NCI-H524 treated with DMSO at 0.1 percent for 48 hours (cell line): ENCODE results near the gene AUTS2.
"Not testable (repeated sequence)": the region's sequence is repeated elsewhere in the genome, so short reads cannot be mapped to it uniquely, and the experiment has no call there.

Experiments
- DNase-seq: peaks from one replicate; lab custom pipeline; 2025; lab: John Stamatoyannopoulos, UW

Gene AUTS2

DNA sequence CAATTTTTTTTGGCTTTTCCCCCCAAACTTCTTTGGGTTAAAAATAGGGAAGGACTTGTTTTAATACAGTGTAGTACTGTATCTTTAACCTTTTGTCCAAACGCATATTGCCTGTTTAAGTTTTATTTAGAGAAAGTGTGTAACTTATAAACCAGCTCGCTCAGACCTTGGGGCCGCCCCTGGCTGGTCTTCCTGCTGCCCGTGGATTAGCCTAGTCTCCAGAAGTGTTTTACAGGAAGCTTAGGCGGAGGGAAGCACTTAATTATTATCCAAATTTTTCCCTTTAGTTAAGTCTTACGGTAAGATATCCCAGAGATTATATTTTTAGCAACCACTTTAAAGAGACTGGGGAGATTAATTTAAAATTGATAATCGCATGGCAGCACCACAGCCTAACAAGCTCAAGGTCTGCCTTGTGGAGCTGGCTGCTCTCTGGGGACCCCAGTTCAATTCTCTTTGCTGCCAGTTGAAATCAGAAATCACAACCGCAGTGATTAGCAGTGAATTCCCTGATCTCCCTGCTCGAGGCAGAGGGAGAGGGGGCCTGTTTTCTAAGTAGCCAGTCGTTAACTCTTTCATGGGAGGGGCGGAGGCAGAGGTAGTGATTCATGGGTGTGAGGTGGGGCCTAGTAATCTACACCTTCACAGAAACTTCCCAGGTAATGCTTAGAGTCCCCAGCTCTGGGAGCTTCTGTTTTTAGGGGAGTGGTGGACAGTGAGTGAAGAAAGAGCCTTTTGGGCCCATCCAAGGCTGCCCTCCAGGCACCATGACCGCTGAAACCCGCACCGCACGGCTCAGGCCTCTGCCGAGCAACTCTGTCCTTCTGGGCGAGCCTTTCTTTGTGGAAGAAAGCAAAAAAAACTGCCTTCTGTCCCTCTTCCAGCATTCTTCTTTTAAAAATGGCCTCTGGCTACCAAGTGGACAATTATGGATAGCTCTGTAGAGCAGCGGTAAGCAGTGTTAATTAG lies 984.9 kb downstream of the AUTS2 start:
- DNase-seq, result peak; percentile 58

DNA sequence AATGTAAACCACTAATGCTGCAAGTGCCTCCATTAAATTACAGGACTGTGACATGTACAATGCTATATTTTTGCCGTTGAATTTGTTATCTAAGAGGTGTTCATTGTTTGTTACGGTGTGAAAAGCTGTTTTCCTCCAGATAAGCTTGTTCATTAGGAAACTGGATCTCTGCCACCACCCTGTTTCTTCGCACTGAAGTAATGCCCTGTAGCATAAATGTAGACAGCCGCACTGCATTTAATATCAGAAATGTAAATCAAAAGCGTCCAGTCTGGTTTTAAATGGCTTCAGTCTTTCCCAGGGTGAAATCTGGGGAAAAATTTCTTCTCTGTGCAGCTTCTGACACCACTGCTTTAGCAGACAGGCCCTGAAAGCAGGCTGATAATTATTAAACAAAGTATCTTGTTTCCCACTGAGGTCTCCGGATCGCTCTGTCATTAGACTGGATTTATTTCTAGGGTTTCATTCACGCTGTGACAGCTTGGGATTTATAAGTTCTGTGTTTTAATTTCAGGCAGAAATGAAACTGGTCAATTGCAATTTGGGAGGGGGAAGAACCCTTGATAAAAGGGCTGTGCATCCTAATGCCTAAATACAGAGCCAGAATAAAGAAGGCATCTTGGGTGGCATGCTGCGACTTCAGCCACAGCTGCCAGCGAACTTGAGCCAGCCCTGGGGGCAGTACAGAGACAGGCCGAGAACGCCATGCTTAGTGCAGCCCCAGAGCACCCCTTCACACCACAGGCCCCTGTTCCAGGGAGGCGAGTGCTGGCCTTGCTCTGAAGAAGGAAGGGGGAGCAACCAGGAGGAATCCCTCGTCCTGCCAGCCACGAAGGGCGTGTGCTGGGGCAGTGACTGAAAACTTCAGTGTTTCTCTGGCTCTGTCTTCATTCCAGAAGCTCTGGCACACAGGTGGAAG lies 985.9 kb downstream of the AUTS2 start:
- peak; percentile 88 for DNase-seq

DNA sequence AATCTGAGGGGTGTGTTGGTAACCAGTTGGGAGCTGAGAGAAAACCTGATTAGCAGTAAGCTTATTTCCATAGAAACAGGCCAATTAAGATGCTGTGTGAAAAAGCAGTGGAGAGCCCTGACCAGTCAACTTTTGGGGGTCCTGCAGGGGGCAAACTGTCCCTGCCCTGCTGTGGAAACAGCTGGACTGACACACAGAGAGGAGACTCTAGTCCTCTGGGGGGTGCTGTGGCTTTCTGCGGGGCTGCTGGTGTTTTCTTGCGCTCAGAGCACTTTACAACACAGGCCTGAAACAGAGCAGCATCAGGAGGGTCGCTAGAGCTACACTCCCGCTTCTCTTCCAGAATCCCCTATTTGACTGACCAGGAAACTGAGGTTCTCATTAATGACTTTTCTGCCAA lies 986.8 kb downstream of the AUTS2 start:
- no peak for DNase-seq

DNA sequence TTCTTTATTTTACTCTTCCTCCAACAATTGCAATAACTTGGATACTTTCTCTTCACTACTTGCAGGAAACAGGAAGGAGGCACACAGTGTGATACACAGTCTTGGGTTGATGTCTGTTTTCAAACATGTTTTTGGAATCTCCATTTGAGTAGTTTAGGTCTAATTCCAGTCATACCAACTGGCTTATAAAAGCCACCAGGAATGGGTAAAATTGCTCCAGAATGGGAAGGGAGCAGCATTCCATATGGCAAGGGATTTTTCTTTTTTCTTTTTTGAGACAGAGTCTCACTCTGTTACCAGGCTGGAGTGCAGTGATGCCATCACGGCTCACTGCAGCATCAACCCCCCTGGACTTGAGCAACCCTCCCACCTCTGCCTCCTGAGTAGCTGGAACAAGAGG lies 988.5 kb downstream of the AUTS2 start:
- DNase-seq, result no peak

DNA sequence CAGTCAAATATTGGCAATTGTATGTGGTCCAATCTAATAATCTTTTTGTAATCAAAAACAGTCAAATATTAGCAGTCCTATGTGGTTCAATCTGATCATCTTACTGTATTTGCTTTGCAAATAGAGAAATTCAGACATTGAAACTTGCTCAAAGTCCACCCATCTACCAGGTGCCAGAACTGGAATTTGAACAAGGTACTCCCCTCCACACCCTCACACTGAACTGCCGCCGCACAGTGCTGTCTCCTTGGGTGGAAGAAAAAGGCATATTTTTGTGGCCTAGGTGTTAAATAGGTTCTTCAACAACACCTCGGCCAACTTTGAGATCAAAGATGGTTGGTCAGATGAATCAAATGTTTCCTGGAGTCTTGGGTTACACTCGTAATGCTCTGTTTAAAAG lies 989.5 kb downstream of the AUTS2 start:
- DNase-seq, result no peak

DNA sequence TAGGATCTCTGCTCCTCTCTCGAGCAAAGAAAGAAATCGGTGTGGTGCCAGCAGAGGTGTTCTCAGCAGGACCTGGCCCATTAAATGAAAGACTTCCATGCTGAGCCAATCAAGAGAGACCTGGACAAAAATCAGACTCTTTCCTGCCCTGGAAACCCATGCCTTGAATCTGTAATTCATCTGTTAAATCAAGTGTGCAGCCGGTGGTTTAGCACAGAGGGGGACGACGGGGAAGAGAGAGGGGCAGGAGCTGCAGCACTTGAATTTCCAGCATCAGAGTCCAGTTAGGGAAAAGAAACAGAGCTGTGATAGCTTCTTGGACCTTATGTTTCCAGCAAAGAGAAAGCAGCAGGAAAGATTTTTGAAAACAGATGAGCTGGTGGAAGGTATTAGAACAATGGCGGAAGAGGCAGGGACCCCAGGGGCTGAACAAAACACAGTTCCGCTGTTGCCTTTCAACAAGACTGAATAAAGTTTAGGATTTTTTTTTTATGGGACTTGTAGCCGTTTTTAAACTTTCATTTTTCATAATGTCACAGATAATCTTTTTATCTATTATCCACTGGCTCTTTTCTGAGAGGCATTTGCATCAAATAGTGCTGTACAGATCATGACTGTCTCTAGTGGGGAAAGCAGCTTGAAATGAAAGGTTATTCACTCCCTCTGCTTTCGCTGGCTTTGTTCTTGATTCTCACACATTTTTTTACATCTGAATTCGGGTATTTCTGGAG lies 990.1 kb downstream of the AUTS2 start:
- no peak for DNase-seq

DNA sequence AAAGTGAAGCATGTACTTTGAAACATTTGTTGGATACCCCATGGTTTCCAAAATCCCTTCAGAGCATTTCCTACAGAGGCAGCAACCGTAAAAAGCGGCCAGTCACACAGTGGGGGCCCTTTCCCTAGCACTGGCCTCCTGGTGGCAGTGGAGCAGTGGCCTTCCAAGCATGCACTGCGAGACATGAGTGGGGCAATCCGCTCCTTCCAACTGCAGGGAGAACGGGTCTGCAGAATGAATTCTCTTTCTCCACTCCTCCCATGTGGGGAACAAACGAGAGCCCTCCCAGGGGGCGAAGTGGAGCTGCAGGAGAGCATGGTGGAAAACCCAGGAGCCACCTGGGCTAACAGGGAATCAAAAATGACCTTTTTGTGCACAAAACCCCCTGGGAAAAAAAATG lies 990.7 kb downstream of the AUTS2 start:
- DNase-seq, result no peak

DNA sequence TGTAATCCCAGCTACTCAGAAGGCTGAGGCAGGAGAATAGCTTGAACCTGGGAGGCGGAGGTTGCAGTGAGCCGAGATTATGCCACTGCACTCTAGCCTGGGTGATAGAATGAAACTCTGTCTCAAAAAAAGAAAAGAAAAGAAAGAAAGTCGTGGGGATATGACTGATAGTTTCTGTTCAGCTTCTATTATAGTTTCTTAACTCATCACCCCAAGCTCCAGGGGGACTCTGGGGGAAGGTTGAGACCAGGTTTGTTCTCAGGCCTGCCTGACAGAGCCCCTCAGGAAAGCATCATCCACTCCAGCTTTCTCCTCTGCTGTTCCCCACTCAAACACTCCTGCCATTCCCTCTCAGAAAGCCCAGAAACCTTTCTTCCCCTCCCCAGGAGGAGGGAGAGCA lies 991.3 kb downstream of the AUTS2 start:
- DNase-seq, result no peak

DNA sequence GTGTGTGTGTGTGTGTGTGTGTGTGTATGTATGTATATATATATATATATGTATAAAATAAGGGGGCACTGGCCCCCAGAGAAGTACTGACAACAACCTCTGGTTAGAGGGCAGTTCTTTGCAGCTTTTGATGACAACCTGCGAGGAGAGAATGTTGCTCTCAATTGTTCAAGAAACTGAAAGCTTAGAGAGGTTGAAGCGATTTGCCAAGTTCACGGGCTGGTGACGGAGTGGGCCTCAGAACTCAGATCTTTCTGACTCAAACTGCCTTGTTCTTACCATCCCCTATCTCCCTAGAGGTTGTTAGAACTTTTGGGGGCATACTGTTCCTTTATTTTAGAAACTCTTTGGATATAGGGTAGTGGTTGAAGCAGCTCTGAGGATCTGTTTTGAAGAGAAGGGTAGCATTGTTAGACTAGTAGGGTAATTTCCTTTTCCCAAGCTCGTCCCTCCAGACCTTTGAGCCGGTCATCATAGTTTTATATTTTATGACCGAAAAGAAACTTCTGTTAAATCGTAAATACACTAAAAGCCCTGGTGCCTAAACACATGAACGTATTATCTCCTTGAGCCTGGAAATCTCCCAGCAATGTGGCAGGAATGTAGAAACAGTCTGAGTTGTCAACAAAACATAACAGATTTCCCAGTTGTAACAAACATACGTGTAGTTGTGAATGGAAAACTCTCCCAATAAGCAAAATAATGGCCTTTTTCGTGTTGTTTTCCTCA lies 992.0 kb downstream of the AUTS2 start:
- no peak for DNase-seq

DNA sequence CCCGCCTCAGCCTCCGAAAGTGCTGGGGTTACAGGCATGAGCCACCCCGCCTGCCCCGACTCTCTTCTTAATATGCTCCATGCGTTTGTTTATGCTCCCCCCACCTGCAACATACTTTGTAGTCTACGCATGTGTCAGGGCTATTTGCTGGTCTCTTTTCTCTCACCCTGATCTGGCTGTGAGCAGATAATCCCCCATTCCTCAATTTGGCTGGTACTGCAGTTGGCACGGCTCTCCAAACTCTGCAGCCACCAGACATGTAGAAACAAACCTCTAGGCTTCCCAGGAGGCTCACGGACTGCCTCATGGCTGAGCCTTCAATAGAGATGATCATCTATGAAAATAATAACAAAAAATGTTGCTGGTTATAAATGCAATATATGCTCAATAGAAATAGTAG lies 993.4 kb downstream of the AUTS2 start:
- no peak for DNase-seq

DNA sequence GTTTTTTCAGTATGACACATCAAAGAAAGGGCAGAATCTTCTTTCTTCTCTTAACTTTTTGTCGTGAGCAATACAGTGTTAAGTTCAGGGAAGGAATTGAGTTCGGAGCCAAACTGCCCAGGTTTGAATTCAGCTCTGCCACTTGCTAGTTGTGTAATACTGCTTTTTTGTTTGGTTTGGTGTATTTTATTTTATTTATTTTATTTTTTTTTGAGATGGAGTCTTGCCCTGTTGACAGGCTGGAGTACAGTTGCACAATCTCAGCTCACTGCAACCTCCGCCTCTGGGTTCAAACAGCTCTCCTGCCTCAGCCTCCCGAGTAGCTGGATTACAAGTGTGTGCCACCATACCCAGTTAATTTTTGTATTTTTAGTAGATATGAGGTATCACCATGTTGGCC lies 993.9 kb downstream of the AUTS2 start:
- no peak for DNase-seq

DNA sequence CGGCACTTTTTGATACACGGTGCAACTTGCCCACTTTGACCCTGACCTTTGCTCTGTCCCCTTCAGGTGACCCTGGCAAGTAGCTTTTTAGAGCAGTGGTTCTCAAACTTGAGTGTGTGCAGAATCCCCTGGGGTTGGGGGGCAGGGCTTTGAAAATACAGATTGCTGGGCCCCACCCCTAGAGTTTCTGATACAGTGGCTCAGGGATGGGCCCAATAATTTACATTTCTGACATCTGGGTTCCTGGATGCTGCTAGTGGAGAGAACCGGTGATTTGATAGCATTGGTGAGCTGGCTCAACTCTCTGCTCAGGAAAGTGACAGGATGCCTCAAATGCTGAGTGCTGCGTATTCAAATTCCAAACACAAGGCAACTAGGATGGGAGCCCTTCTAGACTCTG lies 995.9 kb downstream of the AUTS2 start:
- no peak for DNase-seq

DNA sequence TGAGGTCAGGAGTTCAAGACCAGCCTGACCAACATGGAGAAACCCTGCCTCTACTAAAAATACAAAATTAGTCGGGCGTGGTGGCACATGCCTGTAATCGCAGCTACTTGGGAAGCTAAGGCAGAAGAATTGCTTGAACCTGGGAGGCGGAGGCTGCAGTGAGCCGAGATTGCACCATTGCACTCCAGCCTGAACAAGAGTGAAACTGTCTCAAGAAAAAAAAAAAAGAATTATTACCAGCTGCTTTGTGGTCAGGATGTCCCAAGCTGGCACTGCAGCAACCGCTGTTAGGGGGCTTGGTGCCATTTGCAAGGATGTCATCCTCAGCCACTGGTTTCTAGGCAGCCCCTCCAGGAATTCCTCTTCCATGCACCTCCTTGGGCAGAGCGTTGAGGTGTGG lies 996.6 kb downstream of the AUTS2 start:
- DNase-seq, result not testable (repeated sequence)

DNA sequence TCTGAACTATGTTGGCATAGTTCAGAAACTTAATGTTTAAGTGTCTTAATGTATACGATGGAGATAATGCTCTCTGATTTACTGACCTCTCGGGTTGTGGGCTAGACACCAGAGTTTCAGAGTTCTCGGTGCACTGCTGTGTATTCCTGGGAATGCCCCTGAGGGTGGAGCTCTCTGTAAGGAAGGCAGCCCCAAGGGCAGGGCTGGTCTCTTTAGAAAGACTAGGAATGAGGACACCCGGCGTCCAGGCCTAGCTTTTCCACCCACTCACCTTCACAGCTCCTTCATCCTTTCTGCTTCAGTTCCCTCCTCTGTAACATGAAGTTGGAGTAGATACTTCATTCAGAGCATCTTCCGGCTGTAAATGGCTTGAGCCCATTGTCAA lies 997.1 kb downstream of the AUTS2 start:
- DNase-seq, result no peak

DNA sequence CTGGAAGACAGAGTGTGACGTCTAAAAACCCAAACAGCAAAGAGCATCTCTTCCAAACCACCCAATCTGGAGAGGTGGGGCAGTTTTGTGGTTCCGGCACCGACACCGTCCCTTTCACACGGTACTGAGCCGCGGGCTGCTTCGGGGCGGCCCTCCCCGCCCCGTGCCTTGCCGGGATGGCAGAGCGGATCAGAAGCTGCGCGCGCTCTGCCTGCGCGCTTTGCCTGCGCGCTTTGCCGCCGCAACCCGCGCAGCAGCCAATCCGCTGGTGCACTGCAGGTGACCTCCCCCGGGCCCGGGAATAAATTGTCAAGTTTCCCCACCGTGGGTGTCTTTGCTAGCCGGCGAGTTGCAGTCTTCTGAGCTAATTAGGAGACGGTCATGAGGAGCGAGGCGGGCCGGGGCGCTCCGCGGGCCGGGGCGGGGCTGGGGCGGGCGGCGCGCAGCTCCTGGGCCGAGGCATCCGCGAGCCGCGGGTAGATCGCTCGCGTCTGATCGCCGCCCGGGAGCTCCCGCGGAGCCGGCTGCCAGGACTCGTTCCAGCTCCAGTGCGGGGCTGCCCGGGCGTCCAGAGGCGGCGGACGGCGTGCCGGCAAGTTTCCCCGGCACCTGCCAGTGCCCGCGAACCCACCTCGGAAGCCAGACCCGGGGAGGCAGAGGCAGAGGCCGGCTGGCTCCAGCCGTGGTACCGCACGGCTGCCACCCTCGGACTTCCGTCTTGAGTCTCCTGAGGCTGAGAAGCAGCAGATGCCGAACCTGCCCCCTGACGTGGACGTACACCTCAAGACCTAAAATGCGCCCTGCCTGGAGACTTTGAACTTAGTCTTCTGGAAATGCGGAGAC lies 997.7 kb downstream of the AUTS2 start:
- no peak for DNase-seq

DNA sequence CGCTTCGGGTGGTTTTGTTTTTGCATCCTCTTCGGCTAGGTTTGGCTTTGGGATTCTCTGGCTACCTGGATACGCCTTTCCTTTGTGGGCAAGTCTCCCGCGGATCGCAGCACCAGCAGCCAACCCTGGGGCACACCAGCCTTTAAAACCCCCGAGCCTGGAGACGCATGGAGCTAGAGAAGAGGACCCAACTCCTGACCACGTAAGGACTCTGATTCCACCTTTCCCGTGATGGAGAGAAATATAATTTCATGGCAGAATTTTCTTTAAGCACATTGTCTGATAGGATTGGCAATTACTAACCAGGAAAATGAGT lies 998.3 kb downstream of the AUTS2 start:
- DNase-seq, result no peak

DNA sequence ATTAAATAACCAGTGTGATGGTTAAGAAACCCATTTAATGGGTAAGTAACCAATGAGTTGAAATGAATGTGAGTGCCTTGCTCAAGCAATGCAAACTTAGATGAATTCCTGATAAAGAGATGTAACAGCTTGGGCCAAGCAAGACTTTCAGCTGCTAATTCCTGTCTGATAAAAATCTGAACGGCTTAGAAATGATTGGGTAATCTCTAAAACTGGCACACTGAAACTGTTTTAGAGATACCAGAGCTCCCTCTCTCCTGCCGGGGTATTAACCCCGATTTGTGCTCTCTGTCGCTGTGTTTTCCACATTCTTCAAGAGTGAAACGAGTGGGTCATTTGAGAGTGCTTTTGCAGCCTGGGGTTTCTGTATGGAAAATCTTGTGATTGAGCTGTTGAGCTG lies 998.8 kb downstream of the AUTS2 start:
- no peak for DNase-seq

DNA sequence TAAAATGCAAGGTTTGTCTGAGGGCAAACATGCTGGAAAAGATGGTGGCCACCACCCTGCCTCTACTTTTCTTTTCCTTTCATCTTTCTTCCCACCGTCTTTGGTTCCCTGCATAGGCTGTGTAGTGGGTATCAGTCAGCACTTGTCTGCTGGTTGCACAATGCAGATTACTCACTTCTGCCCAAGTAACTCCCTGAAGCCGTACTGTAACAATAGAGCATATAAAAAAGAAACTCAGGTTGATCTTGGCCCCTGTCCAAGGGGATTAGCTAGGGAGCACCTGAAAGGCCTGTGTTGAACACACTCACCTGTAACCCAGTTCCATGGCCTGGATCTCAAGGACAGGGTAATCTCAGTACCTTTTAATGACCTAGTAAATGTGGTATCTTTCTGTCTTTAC lies 1000.7 kb downstream of the AUTS2 start:
- DNase-seq, result no peak

DNA sequence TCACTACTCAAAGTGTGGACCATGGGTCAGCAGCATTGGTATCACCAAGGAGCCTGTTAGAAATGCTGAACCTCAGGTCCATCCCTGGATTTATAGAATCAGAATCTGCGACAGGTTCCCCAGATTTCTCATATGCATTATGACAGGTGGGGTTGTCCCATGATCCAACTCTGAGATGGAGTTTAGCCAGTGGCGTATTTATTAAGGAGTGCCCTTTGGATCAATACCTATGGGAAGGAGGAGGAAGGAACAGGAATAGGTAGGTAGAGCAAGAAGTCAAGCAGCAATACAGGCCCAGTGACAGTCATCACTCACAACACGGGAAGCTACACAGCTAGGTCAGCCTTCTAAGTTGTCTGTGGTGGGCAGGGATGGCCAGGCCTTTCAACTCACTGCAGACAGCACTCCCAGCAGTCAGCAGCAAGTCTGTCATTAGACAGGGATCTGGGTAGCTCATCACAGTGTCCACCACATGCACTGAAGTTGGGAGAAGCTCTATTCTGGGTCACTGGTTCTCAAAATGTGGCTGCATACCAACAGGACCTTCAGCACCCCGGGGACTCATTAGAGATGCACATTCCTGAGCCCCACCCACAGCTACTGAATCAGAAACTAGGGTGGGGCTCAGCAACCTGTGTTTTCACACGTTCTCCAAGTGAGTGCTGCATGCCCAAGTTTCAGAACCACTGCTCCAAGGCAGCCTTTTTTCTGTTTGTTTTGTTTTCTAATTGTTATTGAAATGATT lies 1001.3 kb downstream of the AUTS2 start:
- DNase-seq, result no peak

DNA sequence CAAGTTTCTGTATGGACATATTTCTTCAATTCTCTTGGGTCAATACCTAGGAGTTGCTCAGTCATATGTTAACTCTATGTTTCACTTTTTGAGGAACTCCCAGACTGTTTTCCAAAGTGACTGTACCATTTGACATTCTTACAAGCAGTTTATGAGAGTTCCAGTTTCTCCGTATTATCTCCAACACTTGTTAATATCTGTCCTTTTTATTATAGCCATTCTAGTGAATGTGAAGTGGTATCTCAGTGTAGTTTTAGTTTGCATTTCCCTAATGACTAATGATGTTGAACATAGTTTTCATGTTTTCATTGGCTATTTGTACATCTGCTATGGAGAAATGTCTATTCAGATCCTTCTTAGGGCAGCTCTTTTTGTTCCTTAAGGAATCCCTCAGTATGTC lies 1002.7 kb downstream of the AUTS2 start:
- no peak for DNase-seq
